ENCODE measurements around the gene SCCPDH. TPM values are rescaled to one million over a fixed set of nuclear protein-coding genes. Genes with fewer than 3 reads are reported as not detected.

The SCCPDH gene
- total and polyA plus RNA-seq, 9 of the 15 experiments (the other 6 are each of a cell fraction or from before 2014, with no cell fraction given): 7.0 to 61.9 (median 38.3) TPM

GRCh38 chr1:246699095-246699735, 25.0 kb upstream of the SCCPDH start (continued):
- peak; percentile 80 for TF ChIP-seq JUN (IDR thresholded peaks at IDR 0.05; ENCODE audit: borderline replicate concordance, low read depth, low read length)
- TF ChIP-seq JUN (CRISPR knock-in tag; IDR thresholded peaks at IDR 0.05; ENCODE audit: borderline replicate concordance): no peak
- TF ChIP-seq ZNF766 (CRISPR knock-in tag; conservative IDR thresholded peaks at IDR 0.05): no peak
- no peak for TF ChIP-seq CHCHD3 (CRISPR knock-in tag; IDR thresholded peaks at IDR 0.05)
- TF ChIP-seq HMGN3 (IDR thresholded peaks at IDR 0.05; ENCODE audit: borderline replicate concordance, extremely low read depth, insufficient read length, low read depth, low read length): no peak
- TF ChIP-seq CC2D1A (IDR thresholded peaks at IDR 0.05): peak; percentile 96
- no peak for TF ChIP-seq PHF8 (IDR thresholded peaks at IDR 0.05; ENCODE audit: borderline replicate concordance, low read length)
- no peak for TF ChIP-seq FOSL1 (tag; conservative IDR thresholded peaks at IDR 0.05)
- peak; percentile 68 for TF ChIP-seq DPF2 (IDR thresholded peaks at IDR 0.05)
- TF ChIP-seq, protein P1, sequence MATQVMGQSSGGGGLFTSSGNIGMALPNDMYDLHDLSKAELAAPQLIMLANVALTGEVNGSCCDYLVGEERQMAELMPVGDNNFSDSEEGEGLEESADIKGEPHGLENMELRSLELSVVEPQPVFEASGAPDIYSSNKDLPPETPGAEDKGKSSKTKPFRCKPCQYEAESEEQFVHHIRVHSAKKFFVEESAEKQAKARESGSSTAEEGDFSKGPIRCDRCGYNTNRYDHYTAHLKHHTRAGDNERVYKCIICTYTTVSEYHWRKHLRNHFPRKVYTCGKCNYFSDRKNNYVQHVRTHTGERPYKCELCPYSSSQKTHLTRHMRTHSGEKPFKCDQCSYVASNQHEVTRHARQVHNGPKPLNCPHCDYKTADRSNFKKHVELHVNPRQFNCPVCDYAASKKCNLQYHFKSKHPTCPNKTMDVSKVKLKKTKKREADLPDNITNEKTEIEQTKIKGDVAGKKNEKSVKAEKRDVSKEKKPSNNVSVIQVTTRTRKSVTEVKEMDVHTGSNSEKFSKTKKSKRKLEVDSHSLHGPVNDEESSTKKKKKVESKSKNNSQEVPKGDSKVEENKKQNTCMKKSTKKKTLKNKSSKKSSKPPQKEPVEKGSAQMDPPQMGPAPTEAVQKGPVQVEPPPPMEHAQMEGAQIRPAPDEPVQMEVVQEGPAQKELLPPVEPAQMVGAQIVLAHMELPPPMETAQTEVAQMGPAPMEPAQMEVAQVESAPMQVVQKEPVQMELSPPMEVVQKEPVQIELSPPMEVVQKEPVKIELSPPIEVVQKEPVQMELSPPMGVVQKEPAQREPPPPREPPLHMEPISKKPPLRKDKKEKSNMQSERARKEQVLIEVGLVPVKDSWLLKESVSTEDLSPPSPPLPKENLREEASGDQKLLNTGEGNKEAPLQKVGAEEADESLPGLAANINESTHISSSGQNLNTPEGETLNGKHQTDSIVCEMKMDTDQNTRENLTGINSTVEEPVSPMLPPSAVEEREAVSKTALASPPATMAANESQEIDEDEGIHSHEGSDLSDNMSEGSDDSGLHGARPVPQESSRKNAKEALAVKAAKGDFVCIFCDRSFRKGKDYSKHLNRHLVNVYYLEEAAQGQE (IDR thresholded peaks at IDR 0.05; ENCODE audit: borderline replicate concordance): peak; percentile 70; the same call in 1 of the 2 replicates
- TF ChIP-seq, protein P1 (CRISPR knock-in tag; IDR thresholded peaks at IDR 0.05; ENCODE audit: low read depth): no peak
- TF ChIP-seq ZKSCAN1 (IDR thresholded peaks at IDR 0.05; ENCODE audit: low read depth, low read length): 0 out of 2 replicates have a peak, but pooled peaks have one; percentile 26
- TF ChIP-seq KAT8 (IDR thresholded peaks at IDR 0.05; ENCODE audit: low read depth): no peak
- no peak for TF ChIP-seq EHMT2 (IDR thresholded peaks at IDR 0.05)
- TF ChIP-seq CXXC5 (CRISPR knock-in tag; IDR thresholded peaks at IDR 0.05): peak; percentile 52; the same call in 1 of the 2 replicates
